HG03039 (cell line): ENCODE data around the gene LARP4.
A peak's percentile ranks its signal among the peaks of the same experiment; 100 is the strongest.
"Not testable (repeated sequence)": the region's sequence is repeated elsewhere in the genome, so short reads cannot be mapped to it uniquely, and the experiment has no call there.

Experiments used
- ATAC-seq: cut with Tn5 transposase; IDR thresholded peaks from one replicate; pipeline ENCODE4 v1.9.1; 2021; ENCODE audit warnings: mild to moderate bottlenecking, moderate library complexity; ENCODE audit not compliant: unreplicated experiment

Gene LARP4

DNA sequence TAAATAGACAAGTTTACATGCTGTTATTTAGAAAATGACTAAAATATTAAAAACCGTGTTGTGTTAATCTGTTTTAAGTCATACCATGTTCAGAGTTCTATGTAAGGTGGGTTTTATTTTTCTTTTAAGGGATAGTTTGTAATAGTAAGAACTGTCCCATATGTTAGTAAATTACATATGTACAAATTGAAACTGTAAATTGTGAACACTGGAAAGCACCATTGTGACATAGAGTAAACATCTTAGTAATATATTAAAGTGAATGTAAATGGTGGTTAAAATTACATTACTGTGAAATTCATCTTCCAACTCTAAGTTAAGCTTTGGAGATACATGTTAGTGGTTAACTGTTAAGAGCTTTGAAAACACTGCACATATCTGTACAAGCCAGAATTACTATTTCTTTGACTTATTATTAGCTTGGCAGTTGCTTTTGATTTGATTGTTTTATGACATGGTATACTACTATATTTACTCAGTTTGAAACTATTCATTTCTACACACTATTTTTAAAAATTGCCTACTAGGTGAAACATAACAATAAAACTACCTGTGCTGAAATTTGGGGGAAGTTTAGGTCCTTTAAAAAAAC is 76.7 kb downstream of the LARP4 start:
- no peak for ATAC-seq

DNA sequence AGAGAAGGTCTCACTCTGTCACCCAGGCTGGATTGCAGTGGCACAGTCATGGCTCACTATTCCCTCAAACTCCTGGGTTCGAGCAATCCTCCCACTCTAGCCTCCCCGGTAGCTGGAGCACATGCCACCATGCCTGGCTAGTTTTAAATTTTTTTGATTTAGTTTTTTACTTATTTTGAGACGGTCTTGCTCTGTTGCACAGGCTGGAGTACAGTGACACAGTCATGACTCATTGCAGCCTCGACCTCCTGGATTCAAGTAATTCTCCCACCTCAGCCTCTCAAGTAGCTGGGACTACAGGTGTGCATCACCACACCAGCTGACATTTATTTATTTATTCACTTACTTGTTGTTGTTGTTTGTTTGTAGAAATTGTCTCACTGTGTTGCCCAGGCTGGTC is 81.9 kb downstream of the LARP4 start:
- no peak for ATAC-seq

DNA sequence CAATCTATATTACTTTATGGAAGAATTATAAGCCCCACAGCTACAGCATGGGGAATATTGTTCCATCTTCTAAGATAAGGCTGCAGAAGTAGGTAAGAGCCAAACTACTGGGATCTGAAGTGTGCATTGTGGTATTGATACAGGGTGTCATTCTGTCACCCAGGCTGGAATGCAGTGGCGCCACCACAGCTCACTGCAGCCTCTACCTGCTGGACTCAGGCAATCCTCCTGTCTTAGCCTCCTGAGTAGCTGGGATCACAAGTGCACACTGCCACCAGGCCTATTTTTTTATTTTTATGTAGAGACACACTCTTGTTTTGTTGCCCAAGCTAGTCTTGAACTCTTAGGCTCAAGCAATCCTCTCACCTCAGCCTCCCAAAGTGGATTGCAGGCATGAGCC is 82.8 kb downstream of the LARP4 start:
- ATAC-seq, result no peak

DNA sequence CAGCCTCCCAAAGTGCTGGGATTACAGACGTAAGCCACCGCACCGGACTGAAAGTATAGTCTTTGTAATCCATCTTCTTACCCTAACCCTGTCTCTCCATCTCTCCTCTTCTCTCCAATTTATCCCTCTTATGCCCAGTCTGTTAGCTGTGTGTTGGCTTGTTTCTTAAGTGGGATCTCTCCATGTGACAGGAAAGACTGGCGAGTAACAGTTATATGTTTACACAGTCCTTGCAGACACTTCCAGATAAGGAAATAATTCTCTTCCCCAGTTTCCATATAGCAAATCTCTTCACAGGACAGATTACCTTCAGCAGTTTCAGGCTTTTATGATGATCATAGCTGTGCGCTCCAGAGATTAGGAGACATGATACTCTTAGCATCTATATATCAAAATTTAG is 88.1 kb downstream of the LARP4 start:
- no peak for ATAC-seq

DNA sequence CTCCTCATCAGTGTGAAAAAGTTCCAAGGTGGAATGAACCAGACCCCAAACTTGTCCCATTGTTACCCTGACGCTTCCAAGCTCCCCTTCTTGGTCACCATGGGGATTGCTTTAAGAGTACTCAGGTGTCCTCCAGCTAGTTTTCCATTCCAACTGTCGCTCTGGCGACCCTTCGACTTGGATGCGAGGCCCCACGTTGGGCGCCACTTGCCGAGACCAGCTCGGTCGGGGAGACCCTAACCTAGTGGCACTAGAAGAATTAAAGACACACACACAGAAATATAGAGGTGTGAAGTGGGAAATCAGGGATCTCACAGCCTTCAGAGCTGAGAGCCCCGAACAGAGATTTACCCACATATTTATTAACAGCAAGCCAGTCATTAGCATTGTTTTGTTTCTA is 97.4 kb downstream of the LARP4 start:
- not testable (repeated sequence) for ATAC-seq

DNA sequence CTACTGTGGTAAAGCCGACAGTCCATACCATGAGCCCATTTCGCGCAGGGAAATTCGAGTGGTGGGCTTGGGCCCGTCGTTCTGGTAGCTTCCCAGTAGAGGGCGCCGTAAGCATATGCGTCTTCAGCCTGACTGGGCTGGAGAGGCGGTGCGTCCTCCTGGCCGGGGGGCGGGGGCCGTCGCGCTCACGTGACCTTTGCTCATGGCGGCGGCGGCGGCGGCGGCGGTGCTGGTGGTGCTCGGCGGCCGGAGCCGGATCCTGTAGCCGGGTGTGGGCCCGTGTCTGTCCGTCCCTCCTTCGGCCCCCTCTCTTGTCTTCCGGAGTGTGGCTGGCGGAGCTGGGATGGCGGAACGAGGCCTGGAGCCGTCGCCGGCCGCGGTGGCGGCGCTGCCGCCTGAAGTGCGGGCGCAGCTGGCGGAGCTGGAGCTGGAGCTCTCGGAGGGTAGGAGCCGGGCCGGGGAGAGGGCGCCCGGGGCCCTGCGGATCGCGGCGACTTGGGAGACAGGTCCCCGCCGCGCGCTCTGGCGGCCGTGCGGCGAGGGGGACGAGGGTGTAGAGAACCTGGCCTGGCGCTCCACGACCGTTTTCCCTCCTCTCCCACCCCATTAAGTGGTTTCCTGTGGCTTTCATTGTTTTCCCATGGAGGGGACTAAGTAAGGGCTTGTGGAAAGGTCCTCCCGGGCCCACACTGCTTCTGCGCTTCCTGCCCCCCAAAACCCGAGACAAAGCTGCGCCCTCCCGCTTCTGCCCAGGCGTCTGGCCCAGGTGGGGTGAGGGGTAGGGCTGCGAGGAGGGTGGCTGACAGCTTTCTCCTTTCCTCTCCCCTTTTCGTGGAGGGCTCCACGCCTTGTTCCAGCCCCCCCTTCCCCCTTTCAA is 104.4 kb downstream of the LARP4 start, which contains the start of gene DIP2B:
Gene DIP2B (plus strand): TSS at position 188 of the 877 bp plus-strand sequence. CDS start 156 bp downstream, at position 344.
- ATAC-seq, result peak; percentile 70

DNA sequence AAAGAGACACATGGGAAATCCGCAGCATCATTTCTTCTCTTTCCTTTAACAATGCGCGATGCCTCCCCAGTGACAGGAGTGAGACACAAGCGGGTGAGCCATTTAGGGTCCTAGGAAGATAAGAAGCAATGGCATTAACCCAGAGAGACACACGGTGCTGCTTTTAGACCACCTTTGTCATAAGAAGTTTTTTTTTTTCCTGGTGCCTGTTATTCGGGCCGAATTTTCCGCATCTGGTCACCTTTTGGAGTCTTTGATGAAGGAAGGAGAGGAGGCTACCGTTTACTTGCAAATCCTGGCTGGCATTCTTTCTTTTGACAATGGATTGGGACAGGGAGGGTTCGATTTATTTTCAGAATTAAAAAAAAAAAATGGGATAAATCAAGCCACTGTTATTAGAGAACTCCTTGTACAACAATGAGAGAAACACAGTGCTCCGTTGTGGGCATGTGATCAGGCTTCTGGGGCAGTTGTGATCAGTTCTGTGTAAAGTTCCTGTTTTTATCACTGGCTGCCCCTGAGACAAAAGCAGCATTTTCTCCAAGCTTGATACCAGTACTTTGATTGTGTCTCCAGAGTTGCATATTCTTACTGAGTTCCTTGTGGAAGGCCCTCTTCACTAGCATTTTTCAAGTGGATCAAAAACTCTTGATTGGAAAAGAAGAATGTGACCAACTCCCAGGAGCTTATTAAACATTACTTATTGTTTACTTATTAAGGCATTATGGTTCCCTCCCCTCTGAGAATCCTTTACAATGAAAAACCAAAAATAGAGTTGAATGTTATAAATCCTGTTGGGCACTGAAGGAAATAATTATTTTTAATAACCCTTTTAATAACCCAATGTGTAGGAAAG is 105.2 kb downstream of the LARP4 start:
- ATAC-seq, result no peak

DNA sequence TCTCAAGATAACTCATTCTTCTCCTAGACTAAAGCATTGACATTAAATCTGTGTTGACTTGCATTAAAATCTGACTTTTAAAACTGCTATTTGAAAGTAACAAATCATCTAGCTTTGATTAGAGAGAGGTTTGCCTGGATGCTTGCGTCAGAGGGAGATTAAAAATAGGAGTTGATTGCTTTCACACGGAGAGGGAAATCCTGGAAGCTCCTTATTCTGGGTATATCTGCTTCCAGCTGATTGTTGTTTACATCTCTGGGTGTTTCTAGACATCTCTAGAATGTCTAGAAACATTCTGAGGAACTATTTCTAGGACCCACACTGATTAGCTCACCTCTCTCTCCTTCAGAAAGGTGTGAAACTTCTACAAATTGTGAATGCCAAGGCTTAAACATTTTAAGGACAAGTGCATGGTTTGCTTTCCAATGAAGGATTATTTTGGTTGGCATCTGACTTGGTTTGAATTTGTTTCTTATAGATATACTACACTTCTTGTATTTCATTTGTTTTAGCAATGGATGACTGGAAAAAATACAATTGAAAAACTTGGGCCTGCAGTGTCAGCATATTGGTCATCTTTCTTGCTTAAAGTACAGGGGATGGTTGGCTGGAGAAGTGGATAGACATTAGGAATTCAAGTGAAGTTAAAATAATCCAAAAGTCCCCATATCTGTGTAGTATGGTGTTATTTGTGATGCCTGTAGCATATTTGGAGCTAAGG is 106.2 kb downstream of the LARP4 start:
- no peak for ATAC-seq

DNA sequence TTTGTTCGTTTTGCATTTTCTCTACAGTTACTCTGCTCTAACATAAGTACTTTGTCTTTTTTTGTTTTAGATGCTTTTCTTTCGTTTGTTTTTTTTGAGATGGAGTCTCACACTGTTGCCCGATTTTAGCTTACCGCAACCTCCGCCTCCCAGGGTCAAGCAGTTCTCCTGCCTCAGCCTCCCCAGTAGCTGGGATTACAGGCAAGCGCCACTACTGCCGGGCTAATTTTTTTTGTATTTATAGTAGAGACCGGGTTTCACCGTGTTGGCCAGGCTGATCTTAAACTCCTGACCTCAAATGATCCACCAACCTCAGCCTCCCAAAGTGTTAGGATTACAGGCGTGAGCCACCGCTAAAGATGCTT is 106.8 kb downstream of the LARP4 start:
- ATAC-seq, result no peak

DNA sequence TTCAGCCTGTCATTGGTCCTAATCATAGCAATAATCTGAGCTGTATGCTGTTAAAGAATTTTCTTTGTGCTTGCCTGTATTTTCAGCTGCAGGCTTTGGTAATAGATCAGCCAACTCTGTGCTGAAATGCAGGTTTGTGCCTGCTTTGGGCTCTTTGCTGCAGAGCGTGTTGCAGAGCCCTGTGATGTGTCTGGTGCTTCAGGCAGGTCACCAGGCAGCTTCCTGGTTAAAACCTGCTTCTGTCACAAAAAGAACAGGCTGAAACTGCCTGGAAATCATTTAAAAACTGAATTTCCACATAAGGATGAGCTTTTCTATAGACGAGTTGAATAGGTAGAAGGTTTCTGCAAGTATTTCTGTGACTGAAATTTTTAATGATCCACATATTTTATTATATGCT is 107.2 kb downstream of the LARP4 start:
- ATAC-seq, result no peak

DNA sequence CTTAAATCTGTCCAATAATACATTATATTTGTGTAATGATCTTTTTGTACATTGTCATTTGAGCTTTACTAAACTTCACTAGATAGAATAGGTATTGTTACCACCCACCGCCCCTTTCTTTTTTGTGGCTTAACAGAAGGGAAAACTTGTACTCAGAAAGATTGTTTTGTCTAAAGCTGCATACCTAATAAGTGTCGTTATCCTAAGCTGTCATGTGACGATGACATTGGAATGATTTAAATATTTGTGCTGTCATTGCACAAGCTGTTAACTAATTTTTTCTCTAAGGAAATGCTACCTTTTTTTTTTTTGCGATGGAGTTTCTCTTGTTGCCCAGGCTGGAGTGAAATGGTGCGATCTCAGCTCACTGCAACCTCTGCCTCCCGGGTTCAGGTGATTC is 107.7 kb downstream of the LARP4 start:
- ATAC-seq, result no peak

DNA sequence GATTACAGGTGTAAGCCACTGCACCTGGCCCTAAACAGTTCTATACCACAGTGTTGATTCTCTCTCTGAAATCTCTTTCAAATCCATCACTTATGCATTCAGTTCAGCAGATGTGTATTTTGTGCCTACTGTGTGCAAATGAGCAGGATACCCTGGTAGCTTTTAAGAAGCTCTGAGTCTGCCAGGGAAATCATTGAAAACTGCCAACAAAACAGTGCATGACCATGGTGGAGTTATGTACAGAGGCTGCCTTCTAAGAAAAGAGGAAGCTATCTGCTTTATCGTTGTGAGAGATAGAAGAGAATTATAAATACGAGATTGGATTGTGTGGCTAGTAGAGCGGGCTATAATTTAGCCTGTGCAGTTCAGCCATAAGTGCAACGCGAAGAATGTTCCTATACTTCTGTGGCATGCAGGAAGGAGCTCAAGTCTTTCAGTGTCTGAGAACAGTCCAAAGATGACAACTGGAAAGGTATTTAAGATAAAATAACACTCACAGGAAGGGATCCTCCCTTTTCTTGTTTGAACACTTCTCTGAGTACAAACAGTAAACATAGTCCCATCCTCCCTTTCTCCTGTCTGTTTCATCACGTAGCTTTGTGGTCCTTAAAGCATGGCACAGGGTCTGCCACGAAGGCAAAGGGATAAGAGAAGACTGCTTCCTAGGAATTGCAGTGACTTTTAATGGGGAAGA is 108.4 kb downstream of the LARP4 start:
- no peak for ATAC-seq

DNA sequence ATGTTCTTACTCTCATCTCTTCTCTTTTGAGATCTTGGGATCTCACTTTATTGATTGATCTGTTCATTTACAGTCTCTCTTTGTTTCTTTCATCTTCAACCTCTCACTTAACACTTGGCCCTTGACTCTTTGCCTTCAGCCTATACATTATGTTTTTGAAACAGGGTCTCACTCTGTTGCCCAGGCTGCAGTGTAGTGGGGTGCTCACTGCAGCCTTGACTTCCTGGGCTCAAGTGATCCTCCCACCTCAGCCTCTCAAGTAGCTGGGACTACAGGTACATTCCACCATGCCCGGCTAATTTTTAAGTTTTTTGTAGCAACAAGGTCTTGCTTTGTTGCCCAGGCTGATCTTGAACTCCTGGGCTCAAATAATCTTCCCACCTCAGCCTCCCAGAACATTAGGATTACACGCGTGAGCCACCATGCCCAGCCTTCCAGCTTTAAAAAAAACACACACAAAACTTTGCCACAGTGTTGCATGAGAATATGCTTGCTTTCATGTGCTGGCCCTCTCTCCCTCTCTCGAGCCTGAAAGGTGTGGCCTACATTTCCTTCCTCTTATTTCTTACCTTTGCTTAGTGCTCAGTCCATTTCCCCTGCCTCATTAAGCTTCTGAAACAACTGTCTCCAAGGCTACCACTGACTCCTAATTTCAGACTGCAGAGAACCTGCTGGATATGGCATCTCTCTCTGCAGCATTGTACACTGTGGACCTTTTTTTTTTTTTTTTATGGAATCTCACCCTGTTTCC is 114.0 kb downstream of the LARP4 start:
- ATAC-seq, result no peak

DNA sequence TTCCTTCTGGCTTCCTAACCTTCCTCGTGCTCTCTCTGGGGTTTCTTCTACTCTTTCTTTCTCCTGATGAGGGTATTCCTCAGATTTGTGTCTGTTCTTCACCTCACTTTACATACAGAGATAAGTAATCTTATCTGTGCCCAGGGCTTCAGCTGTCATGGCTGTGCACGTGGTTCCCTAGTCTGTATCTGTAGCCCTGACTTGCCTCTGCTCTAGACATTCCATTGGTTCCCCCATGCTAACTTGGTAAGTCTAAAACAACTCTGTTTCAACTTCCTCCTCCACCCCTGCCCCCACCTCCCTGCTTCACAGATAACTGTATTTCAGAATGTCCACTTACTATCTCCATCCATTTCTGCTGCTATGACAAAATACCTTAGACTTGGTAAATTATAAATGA is 114.9 kb downstream of the LARP4 start:
- ATAC-seq, result no peak

DNA sequence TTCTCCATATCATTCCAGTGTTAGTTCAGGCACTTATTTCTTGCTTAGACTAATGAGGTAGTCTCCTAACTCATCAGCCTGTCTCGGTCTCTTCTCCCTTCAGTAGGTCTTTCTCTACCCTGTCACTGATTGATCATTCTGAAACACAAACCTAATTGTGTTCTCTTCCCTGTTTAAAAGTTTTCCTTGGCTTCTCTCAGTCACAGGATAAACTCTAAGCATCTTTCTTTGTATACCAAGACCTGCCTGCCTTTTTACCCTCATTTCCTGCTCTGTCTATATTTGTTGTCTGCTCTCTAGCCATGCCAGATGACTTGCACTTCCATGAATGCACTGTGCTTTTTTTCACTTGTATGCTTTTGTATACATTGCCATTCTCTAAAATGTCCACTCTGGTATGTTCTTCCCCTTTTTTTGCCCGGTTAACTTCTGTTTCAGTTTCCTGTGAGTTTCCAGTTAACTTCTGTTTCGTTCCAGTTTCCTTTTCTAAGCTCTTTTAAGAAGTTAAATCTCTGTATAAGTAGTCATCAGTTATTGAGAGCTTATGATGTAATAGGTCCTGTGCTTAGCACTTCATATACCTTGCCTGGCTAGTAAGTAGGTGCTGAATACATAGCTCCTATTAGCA is 116.8 kb downstream of the LARP4 start:
- no peak for ATAC-seq

DNA sequence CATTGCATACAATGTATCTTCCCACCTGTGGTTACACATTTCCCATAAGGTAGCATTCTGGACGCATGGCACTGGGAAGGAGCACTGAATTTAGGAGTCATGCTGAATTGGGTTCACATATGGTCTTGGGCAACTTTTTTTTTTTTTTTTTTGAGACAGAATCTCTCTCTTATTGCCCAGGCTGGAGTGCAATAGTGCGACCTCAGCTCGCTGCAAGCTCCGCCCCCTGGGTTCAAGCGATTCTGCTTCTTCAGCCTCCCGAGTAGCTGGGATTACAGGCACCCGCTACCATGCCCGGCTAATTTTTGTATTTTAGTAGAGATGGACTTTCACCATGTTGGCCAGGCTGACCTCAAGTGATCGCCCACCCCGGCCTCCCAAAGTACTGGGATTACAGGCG is 117.4 kb downstream of the LARP4 start:
- ATAC-seq, result no peak

DNA sequence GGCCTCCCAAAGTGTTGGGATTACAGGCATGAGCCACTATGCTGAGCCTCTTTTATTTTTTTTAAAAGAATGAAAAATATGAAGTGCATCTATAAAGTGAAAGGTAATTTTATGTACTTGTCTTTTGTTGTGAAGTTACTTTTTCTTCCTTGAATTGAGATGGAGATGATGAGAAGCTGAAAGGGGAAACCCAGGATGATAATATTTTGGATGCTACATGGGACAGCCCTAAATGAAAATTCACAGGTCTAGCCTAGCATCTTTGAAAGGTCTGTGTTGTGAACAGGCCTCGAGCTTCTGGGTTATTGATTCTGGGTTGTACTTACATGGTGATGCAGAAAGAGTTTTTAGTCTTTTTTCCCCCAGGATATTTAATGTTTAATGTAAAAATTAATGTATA is 118.7 kb downstream of the LARP4 start:
- ATAC-seq, result no peak

DNA sequence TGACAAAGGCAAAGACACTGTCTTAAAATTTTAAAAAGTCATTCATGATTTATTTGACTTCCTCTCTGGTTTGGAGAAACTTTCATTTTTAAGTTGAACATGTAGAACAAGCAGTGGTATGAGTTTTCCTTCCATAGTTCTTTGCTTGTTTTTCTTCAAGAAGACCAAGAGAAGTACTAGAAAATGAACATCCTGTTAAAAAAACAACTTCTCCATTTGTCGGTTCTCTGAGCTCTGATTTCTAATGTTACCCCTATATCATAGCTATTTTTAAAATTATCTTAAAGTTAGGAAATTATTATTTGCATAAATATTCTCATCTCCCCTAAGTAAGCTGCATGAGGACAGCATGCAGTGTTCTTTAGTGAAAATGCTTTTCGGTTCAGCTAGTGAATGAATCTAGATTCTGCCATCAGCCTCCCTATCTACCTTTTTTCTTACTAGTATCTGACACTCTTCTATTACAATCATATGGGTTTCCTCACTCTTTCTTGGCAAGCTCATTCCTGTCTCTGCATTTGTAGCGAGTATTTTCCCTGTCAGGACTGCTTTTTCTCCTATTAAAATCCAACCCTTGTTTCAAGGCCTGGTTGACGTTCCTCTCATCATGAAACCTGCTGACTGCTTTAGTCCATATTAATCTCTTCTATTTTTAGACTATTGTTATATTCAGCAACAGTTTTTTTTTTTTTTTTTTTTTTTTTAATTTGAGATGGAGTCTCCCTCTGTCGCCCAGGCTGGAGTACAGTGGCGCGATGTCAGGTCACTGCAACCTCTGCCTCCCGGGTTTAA is 119.9 kb downstream of the LARP4 start:
- no peak for ATAC-seq
